GM21717 (cell line): ENCODE results near the gene HYAL3.

ENCODE experiments used
- ATAC-seq: cut with Tn5 transposase; IDR thresholded peaks from one replicate; pipeline ENCODE4 v1.9.1; 2021; ENCODE audit warnings: mild to moderate bottlenecking, moderate library complexity; ENCODE audit not compliant: unreplicated experiment

The HYAL3 gene

GRCh38 chr3:50298836-50299637 is at the start of gene HYAL3, which contains the start of gene NAA80:
HYAL3 (minus strand) TSS chr3:50299405; CDS start chr3:50295602, 3,803 bp downstream.
NAA80 (minus strand) TSS chr3:50299405; CDS start chr3:50297463, 1,942 bp downstream.
- peak; percentile 72 for ATAC-seq

- no peak for ATAC-seq
Measured at GRCh38 chr3:50347187-50347813, 48.1 kb upstream of the HYAL3 start.

- ATAC-seq, result no peak
Measured at GRCh38 chr3:50345586-50346234, 46.5 kb upstream of the HYAL3 start, which contains the start of gene ZMYND10. ZMYND10 (minus strand) TSS chr3:50345732; CDS start chr3:50345579, 153 bp downstream.

GRCh38 chr3:50345008-50345407 is 45.8 kb upstream of the HYAL3 start:
- ATAC-seq, result no peak

DNA sequence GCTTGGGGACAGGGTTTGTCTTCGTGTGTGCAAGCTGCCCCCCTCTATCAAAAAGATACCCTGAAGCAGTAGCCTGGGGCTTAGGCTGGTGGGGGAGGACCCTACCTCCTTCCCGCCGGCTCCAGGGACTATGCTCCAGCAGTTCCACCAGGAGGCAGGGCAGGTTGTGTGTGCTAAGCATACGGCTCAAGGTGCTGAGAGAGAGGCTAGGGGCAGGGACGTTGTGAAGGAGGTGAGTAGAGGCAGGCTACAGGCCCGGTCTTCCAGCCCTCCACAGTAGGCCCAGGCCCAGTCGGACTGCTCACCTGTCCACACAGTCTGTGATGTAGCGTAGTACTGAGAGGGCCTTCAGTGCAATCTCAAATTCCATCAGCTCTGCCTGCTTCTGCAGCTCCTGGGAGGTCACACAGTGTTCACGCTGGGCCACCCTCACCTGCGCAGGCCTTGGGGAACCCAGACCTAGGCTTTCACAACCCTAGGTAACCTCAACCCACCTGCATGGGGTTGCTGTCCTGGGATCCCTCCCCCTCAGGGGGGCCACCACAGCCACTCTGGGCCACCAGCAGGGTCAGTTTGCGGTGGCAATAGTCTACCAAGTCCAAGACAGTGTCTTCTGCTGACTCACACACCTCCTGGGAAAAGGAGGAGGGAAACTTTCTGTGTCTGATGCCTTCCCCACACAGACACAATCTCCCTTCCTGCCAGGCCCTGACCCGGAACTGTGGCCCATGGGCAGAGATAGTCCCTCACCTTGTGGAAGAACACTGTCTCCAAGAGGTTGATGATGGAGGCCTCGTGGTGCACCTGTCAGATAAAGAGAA is 43.8 kb upstream of the HYAL3 start:
- no peak for ATAC-seq

DNA sequence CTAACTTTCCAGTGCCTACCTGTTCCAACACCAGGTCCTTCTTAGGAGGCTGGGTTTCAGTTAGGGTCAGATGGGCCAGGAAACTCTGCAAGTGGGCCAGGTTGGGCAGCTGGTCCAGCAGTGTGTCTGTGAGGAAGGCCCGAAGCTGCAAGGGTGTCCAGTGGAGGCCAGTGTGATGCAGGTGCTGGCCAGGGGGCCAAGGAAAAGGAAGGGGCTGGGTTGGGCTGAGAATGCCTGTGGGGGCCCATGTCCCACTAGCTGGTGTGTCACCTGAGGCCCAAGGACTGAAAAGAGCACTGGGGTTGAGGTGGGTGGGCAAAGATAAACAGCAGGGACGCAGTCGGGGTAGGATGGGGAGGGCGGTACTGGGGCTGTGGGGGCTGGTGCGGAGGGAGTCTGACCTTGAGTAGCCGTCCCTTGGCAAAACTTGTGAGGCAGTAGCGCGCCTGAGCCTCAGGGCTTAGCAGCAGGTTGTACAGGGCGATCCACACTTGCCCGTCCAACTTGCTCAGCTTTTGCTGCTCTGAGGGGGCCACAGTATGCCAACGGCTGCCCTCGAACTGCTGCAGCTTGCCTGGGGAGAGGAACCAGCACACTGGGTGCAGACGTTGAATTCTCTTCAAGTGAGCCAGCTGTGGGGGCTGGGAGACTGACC is 42.9 kb upstream of the HYAL3 start:
- ATAC-seq, result no peak

GRCh38 chr3:50341537-50341936 is 42.3 kb upstream of the HYAL3 start:
- no peak for ATAC-seq

- no peak for ATAC-seq
Measured at GRCh38 chr3:50340448-50341329, 41.5 kb upstream of the HYAL3 start, which contains the start of gene RASSF1. RASSF1 (minus strand) TSS chr3:50340836; CDS start chr3:50340805, 31 bp downstream.

DNA sequence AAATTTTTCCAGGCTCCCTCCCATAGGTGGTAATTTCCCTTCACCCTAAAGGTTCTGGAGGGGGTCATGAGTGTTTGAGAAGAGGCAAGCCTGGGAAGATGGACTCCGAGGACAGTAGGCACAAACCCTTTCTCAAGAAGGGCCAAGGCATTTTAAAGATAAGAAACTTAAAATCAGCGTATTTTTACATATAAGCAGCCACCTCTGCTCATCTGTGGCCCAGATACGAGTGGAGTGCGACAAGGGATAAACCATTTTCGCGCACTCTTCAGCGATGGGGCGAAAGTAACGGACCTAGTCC is 40.9 kb upstream of the HYAL3 start:
- no peak for ATAC-seq

DNA sequence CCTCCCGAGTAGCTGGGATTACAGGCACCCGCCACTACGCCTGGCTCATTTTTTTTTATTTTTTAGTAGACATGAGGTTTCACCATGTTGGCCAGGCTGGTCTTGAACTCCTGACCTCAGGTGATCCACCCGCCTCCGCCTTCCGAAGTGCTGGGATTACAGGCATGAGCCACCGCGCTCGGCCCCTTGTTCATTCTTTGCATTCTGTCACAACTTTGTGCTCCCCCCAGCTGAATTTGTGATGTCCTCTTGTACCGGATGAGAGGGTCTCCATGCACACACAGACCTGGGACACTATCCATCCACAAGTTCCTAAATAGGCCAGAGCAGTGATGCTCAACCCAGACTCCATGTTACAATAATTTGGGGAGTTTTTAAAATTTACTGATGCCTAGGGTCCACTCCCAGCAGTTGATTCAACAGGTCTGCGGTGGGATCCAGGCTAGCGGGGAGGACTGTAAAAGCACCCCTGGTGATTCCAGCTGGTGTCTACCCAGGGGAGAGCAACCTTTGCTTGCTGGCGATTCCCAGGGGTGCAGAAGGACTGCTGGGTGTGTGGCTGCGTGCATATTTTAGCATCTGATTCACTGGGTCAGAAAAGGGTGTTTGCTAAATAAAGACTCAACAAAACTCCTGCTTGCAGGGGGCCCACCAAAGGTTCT is 40.4 kb upstream of the HYAL3 start:
- no peak for ATAC-seq

- ATAC-seq, result no peak
Measured at GRCh38 chr3:50338965-50339364, 39.8 kb upstream of the HYAL3 start.

GRCh38 chr3:50337175-50337861 is 38.1 kb upstream of the HYAL3 start:
- ATAC-seq, result peak; percentile 61

DNA sequence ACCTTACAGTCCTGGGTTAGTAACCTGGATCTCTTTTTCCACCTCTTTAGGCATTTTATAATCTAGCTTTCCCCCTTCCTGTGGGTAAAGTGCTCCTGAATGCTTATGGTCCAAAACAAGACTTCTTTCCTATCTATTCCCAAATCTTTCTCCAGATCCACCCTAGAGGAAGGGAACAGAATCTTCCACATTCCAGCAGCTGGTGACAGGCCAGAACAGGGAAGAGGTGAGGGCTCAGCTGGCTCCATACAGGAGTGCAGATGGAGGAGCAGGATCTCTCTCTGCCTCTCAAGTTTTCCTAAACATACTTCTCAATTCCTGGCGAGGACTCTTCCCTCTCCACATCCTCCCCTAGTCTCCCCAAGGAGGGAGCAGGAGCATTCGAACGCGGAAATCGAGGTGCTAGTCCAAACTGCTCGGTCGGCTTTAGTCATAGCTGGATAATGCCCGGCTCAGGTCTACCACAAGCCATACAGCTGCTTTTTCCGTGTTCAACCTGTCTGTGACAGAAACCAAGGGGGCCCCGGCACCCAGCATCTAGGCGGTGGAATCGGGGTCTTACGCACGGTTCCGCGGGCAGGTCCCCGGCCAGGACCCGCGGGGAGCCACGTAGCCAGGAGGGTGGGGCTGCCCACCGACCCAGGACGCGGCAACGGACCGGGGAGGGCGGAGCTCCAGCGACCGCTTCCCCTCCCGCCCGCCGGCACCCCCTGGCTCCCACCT is 37.4 kb upstream of the HYAL3 start:
- ATAC-seq, result peak; percentile 31

DNA sequence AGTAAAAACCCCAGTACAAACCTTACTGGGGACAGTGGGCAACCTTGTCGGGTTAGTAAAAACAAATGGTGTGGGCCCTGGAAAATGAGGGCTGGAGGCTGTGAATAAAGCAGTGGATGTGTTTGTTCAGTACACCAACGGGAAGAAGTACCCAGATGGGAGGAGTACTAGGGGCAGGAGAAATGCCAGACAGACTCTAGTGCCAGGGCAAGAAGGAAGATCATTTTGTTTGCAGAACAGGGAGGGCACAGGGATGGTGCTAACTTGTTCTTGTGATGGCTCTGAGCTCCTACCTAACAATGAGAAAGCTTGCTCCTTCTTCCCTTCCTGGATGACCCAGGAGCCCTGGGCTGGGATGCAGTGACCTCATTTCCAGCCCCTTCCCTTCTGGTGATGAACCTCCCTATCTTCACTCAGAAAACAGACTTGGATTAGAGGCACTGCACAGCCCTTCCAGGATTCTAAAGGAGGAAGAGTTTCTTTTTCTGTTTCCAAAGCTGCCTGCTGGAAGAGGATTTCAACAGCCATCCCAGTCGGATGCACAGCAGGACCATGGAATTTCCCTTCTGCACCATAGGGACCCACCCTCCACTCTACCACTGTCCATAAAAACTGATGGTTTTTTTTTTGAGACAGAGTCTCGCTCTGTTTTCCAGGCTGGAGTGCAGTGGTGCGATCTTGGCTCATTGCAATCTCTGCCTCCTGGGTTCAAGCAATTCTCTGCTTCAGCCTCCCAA is 35.3 kb upstream of the HYAL3 start:
- ATAC-seq, result no peak

GRCh38 chr3:50333744-50334328 is 34.6 kb upstream of the HYAL3 start:
- no peak for ATAC-seq

- ATAC-seq, result no peak
Measured at GRCh38 chr3:50331364-50331907, 32.2 kb upstream of the HYAL3 start.
